NCI-H226 (cell line): Measurements from ENCODE around the gene ZBED4.

Experiments used
- DNase-seq: peaks from one replicate; pipeline ENCODE4 v3.0.0-alpha.2; 2015

The ZBED4 gene

GRCh38 chr22:49903322-49904039 is 49.8 kb downstream of the ZBED4 start:
- no peak for DNase-seq

- DNase-seq: no peak
These were observed 50.4 kb downstream of the ZBED4 start for GRCh38 chr22:49904040-49904369.

GRCh38 chr22:49905465-49905864 is 51.8 kb downstream of the ZBED4 start:
- no peak for DNase-seq

- no peak for DNase-seq
These were observed 52.6 kb downstream of the ZBED4 start for GRCh38 chr22:49906071-49906798.

GRCh38 chr22:49906799-49907290 is 53.2 kb downstream of the ZBED4 start:
- no peak for DNase-seq

DNA sequence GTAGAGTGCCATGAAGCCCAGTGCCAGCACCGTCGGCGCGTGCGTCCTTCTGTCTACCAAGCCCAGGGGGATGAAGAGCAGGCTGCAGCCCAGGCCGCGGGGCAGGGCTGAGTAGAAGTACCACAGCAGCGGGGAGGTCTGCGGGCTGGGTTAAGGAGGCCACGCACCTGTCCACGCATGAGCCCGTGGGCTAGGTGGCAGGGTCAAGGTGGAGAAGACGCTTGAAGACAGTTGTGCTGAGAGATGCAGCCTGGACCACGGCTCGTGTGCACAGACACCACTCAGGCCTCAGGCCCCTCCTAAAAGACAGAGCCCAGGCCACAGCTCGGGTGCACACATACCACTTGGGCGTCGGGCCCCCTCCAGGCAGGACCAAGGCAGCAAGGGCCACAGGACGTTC is 54.2 kb downstream of the ZBED4 start:
- DNase-seq: no peak

DNA sequence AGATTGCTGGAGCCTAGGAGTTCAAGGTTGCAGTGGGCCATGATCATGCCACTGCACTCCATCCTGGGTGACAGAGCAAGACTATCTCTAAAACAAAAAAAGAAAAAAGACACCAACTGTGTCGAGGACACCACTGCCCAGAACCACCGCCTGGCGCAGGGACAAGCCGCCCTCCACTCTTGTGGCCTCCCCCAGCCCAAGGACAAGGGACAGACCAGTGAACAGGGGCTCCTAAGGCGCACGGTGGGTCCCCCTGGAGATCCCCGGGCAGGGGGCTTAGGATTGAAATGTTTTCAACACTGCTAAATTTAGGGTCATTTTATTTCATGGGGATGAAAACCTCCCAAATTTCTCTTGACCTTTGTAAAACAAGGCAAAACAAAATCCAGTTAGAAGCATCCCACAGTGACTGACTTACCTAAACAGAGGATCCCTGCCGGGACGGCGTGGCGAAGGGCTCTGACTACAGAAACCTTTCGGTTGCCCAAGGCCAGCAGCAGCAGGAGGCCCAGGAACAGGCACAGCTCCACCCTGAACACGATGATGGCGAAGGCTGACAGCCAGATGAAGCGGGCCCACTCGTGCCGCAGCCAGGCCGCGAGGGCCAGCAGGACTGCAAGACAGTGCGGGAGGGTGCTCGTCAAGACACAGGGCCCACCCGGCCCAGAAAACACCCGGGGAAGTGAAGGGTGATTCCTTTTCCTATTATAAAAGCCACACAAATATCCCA is 56.0 kb downstream of the ZBED4 start:
- no peak for DNase-seq

GRCh38 chr22:49910229-49911155 is 56.8 kb downstream of the ZBED4 start:
- no peak for DNase-seq

- no peak for DNase-seq
These were observed 58.4 kb downstream of the ZBED4 start for GRCh38 chr22:49911881-49912625.

DNA sequence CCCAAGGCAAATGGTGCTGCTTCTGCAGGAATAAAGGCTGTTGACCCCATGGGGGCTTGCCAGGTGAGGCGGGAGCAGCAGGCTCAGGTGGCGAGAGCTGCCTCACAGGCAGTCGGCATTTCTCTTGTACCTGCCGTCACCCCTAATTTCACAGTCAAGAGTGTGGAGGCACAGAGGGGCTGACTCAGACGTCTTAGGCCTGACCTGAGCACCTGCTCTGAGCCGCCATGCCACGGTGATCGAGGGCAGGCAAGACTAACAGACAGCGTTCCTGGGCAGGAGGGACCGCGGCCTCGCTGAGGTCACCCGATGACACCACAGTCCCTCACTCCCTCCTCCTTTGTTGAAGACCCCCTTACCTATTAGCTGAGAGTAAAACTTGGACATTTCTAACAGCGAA is 59.4 kb downstream of the ZBED4 start:
- DNase-seq: no peak

GRCh38 chr22:49913446-49913845 is 59.8 kb downstream of the ZBED4 start:
- no peak for DNase-seq

- no peak for DNase-seq
These were observed 60.6 kb downstream of the ZBED4 start for GRCh38 chr22:49914256-49914655.

DNA sequence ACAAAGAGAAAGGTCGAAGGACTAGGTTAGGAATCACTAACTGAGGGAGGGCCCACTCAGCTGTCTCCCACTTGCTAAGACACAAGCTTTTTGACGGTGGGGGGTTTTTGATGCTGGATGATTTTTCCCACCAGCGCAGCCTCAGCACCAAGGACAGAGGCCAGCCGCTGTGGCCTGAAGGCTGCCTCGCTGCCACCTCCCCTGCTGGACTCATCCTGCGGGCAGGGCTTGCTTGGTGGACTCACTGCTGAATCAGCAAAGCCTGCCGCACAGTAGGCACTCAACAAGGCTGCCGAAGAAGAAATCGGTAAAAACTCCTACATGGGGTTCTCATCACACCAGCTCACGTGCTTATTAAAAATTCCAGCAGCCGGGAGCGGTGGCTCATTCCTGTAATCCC is 62.0 kb downstream of the ZBED4 start:
- DNase-seq: no peak

DNA sequence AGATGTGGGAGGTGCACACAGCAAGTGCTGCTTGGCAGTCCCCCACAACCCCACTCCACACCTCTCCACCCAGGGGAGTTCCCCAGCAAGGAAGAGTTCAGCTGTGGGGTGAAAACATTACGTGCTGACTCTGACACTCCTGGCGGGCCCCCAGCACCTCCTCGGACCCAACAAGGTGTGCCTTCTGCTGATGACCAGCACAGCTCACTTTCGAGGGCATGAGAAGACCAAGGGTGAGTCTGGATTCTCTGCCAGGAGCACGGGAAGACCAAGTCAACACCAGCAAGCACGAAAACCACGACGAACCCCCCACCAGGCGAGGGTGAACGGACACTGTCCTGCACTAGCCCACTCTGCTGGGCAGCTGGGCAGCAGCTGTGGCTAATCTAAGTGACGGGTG is 63.2 kb downstream of the ZBED4 start:
- DNase-seq: no peak

GRCh38 chr22:49917974-49918910 is 64.6 kb downstream of the ZBED4 start, which contains the start of the genes ALG12 and CRELD2:
Gene ALG12, minus strand, starts transcription at chr22:49918438. Its CDS starts 4,673 bp downstream, at chr22:49913765.
Gene CRELD2, plus strand, starts transcription at chr22:49918634. Its CDS starts 136 bp downstream, at chr22:49918770.
- DNase-seq: peak; percentile 72

DNA sequence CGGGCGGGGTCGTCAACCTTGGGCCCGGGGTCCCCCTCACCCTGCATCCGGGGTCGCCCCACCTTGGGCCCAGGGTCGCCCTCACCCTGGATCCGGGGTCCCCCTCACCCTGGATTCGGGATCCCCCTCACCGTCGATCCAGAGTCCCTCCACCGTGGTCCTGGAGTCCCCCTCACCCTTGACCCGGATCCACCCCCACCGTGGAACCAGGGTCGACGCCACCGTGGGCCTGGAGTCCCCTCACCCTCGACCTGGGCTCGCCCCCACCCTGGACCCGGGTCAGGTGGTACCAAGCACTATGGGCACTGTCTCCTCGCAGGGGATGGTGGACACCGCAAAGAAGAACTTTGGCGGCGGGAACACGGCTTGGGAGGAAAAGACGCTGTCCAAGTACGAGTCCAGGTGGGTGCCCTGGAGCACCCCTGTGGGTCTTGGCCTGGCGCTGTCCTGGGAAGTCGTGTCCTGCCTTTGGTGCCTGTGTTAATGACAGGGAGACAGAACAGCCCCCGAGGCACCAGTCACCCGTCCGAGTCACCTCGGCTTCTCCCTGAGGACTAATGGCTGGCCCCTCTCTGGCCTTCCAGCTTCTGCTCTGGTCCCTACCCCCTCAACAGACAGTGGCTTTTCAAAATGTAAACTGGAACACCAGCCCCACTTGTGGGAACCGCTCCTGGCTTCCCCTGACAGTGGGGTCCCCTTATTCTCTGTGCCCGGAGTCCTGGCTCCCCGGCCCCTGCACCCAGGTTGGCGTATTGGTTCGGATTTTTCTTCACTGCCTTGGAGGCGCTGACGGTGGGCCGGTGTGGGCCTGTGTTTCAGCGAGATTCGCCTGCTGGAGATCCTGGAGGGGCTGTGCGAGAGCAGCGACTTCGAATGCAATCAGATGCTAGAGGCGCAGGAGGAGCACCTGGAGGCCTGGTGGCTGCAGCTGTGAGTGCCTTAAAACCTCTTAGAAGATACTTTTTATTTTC is 65.6 kb downstream of the ZBED4 start:
- no peak for DNase-seq

GRCh38 chr22:49920859-49921258 is 67.2 kb downstream of the ZBED4 start:
- no peak for DNase-seq

GRCh38 chr22:49921508-49922278 is 68.0 kb downstream of the ZBED4 start:
- DNase-seq: no peak
